Trophoblast cell (in vitro differentiated cells and primary cell): ENCODE results near the gene SIL1.

ENCODE experiments used
- DNase-seq, 2 donors: peaks; one replicate each; pipeline ENCODE4 v3.0.0-alpha.2; 2016
- H2AFZ ChIP-seq: 2 replicates; pipeline ENCODE4 v1.6.1; 2013; ENCODE audit warnings: low read length, moderate library complexity, mild to moderate bottlenecking; ENCODE audit not compliant: insufficient read depth, poor library complexity
- H2AK5ac ChIP-seq: 2 replicates; pipeline ENCODE4 v1.6.1; 2013; ENCODE audit warnings: mild to moderate bottlenecking, low read length
- H2BK120ac ChIP-seq: 2 replicates; pipeline ENCODE4 v1.6.1; 2013; ENCODE audit warnings: low read length, mild to moderate bottlenecking, moderate library complexity; ENCODE audit not compliant: insufficient read depth, poor library complexity
- H2BK12ac ChIP-seq: 2 replicates; pipeline ENCODE4 v1.6.1; 2013; ENCODE audit warnings: mild to moderate bottlenecking, low read length, moderate library complexity
- H2BK5ac ChIP-seq: 2 replicates; pipeline ENCODE4 v1.6.1; 2013; ENCODE audit warnings: low read length, low read depth, moderate library complexity, mild to moderate bottlenecking; ENCODE audit not compliant: poor library complexity
- H3K14ac ChIP-seq: 2 replicates; pipeline ENCODE4 v1.6.1; 2013; ENCODE audit warnings: mild to moderate bottlenecking, low read length
- H3K18ac ChIP-seq: 2 replicates; pipeline ENCODE4 v1.6.1; 2013; ENCODE audit warnings: mild to moderate bottlenecking, low read length
- H3K23ac ChIP-seq: 2 replicates; pipeline ENCODE4 v1.6.1; 2013; ENCODE audit warnings: low read length
- H3K27ac ChIP-seq: 2 replicates; pipeline ENCODE4 v1.5.1; 2013; ENCODE audit warnings: low read depth, mild to moderate bottlenecking, inconsistent platforms, low read length, moderate library complexity
- H3K27me3 ChIP-seq: 2 replicates; pipeline ENCODE4 v1.6.1; 2013; ENCODE audit warnings: inconsistent platforms, mild to moderate bottlenecking, low read length, moderate library complexity; ENCODE audit not compliant: insufficient read depth
- H3K36me3 ChIP-seq, 2 experiments: 1 replicate in 1 of 2; 2 replicates in 1 of 2; pipeline ENCODE4 v1.6.1; 2013; ENCODE audit warnings: low read length in 2 of 2, mild to moderate bottlenecking in 2 of 2, moderate library complexity in 1 of 2; ENCODE audit not compliant: insufficient read depth in 2 of 2, control insufficient read depth in 1 of 2
- H3K4ac ChIP-seq: 2 replicates; pipeline ENCODE4 v1.6.1; 2013; ENCODE audit warnings: low read depth, mild to moderate bottlenecking, low read length, moderate library complexity
- H3K4me1 ChIP-seq, 2 experiments: 1 replicate in 1 of 2; 2 replicates in 1 of 2; pipeline ENCODE4 v1.6.1; 2013; ENCODE audit warnings: low read length in 2 of 2, mild to moderate bottlenecking in 2 of 2, moderate library complexity in 1 of 2; ENCODE audit not compliant: insufficient read depth in 2 of 2, control insufficient read depth in 1 of 2
- H3K4me2 ChIP-seq: 2 replicates; pipeline ENCODE4 v1.6.1; 2013; ENCODE audit warnings: inconsistent platforms, mild to moderate bottlenecking, low read length, moderate library complexity
- H3K4me3 ChIP-seq: 2 replicates; pipeline ENCODE4 v1.5.1; 2013; ENCODE audit warnings: mild to moderate bottlenecking, low read depth, low read length, inconsistent platforms
- H3K79me1 ChIP-seq: one replicate; pipeline ENCODE4 v1.6.1; 2013; ENCODE audit warnings: low read length
- H3K79me2 ChIP-seq: 2 replicates; pipeline ENCODE4 v1.6.1; 2013; ENCODE audit warnings: low read length, mild to moderate bottlenecking; ENCODE audit not compliant: control insufficient read depth, insufficient read depth, poor library complexity
- H3K9ac ChIP-seq: 2 replicates; pipeline ENCODE4 v1.6.1; 2013; ENCODE audit warnings: mild to moderate bottlenecking, low read length
- H3K9me3 ChIP-seq: 2 replicates; pipeline ENCODE4 v1.6.1; 2013; ENCODE audit warnings: low read depth, mild to moderate bottlenecking, control low read depth, inconsistent platforms, low read length; ENCODE audit not compliant: insufficient read depth
- H4K12ac ChIP-seq: 2 replicates; pipeline ENCODE4 v1.6.1; 2013; ENCODE audit warnings: low read depth, mild to moderate bottlenecking, low read length, moderate library complexity
- H4K8ac ChIP-seq: 2 replicates; pipeline ENCODE4 v1.6.1; 2013; ENCODE audit warnings: low read depth, mild to moderate bottlenecking, low read length, moderate library complexity
- H4K91ac ChIP-seq: one replicate; pipeline ENCODE4 v1.6.1; 2013; ENCODE audit warnings: low read depth, mild to moderate bottlenecking, low read length, moderate library complexity
- WGBS: extraction: QIAGEN DNeasy Blood & Tissue Kit; methylation state at CpG from one replicate; pipeline ENCODE4 v1.1.7; 2013; ENCODE audit warnings: missing lambda C conversion rate; ENCODE audit not compliant: insufficient read length, insufficient coverage; ENCODE audit errors: extremely low coverage; 5-methylcytosine and 5-hydroxymethylcytosine counted together

SIL1 gene

GRCh38 chr5:138930371-138931097, 267.6 kb downstream of the SIL1 start:
- H3K4me1 ChIP-seq: no peaks in the 10 kb centered on the region
- H2BK12ac ChIP-seq: no peak overlapping the region
- no peak overlapping the region for H3K9ac ChIP-seq
- H4K8ac ChIP-seq: no peak overlapping the region
- no peak overlapping the region for H2BK120ac ChIP-seq
- H3K79me1 ChIP-seq: no peaks in the 10 kb centered on the region
- H4K12ac ChIP-seq: no peak overlapping the region
- no CpG with 5 or more reads among the region's 10 CpGs for WGBS
- no peak overlapping the region for H3K23ac ChIP-seq
- H2AK5ac ChIP-seq: no peak overlapping the region
- no peak overlapping the region for H3K14ac ChIP-seq
- no peak overlapping the region for H3K4me3 ChIP-seq
- no peak overlapping the region for H3K4me2 ChIP-seq
- H3K18ac ChIP-seq: no peak overlapping the region
- no peak overlapping the region for H3K4ac ChIP-seq
- H4K91ac ChIP-seq: no peak overlapping the region
- no peak overlapping the region for H2BK5ac ChIP-seq
- H3K9me3 ChIP-seq: peaks cover 1% of the 10 kb centered on the region
- H3K27me3 ChIP-seq: no peaks in the 10 kb centered on the region
- no peak overlapping the region for H3K27ac ChIP-seq
- peaks cover 67 to 83% of the 10 kb centered on the region in 2 experiments for H3K36me3 ChIP-seq
- no peaks in the 10 kb centered on the region for H3K79me2 ChIP-seq
- H2AFZ ChIP-seq: no peak overlapping the region
- no peak for DNase-seq

DNA sequence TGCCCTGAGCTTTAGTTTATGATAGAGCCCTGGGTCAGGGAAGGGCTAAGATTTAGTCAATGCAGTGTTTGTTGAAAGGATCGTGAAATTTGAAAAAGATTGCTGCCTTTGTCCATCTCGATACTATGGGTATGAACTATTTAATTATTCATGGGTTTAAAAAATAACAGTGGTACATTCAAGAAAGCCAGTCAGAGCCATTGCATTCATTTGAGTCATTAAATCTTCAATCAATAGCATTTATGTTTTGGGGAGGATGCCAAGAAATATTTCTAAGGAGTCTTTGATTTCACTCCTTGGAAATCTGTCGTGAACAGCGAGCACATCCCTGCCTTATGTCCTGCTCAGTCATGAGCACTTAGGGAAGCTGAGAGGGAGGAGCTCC, 268.6 kb downstream of the SIL1 start:
- Histone ChIP-seq H3K4ac (no peak overlapping the region), H3K36me3 (peaks cover 65 to 83% of the 10 kb centered on the region in 2 experiments), H3K14ac (no peak overlapping the region), H3K27ac (no peak overlapping the region), H4K91ac (no peak overlapping the region), H2AFZ (no peak overlapping the region), H3K23ac (no peak overlapping the region), H4K8ac (no peak overlapping the region), H4K12ac (no peak overlapping the region), H3K9me3 (peaks cover 2% of the 10 kb centered on the region), H2BK12ac (no peak overlapping the region), H3K4me2 (no peak overlapping the region), H3K4me3 (no peak overlapping the region), H2AK5ac (no peak overlapping the region), H3K4me1 (no peaks in the 10 kb centered on the region), H2BK120ac (no peak overlapping the region), H3K79me1 (no peaks in the 10 kb centered on the region), H2BK5ac (no peak overlapping the region), H3K18ac (no peak overlapping the region), H3K79me2 (no peaks in the 10 kb centered on the region), H3K27me3 (no peaks in the 10 kb centered on the region), H3K9ac (no peak overlapping the region)
- WGBS: no CpG with 5 or more reads among the region's 4 CpGs
- no peak for DNase-seq

DNA sequence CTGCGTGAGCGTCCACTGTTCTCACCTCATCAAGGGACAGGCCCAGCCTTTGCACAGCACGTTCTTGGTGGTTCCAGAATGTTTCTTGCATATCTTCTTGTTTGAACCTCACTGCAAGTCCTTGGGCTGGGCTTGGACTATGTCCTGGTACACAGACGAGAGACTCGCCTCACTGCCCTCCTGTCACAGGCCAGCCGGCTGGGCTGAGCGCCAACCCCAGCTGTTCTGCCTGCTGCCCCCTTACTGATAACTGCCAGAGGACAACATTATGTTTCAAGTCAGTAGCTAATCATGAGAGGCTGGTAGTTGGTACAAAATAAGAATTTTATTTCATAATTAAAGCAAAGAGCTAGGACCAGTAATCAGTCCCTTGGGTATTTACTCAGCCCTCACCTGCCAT, 270.2 kb downstream of the SIL1 start:
- peaks cover 2% of the 10 kb centered on the region for H3K9me3 ChIP-seq
- no peak overlapping the region for H4K12ac ChIP-seq
- H3K27me3 ChIP-seq: no peaks in the 10 kb centered on the region
- no peak overlapping the region for H2BK120ac ChIP-seq
- peaks cover 60 to 76% of the 10 kb centered on the region in 2 experiments for H3K36me3 ChIP-seq
- H3K4me1 ChIP-seq: no peaks in the 10 kb centered on the region
- no peak overlapping the region for H2AK5ac ChIP-seq
- no peak overlapping the region for H3K9ac ChIP-seq
- no peak overlapping the region for H3K4ac ChIP-seq
- no peak overlapping the region for H3K4me3 ChIP-seq
- H3K14ac ChIP-seq: no peak overlapping the region
- H4K8ac ChIP-seq: no peak overlapping the region
- H2BK5ac ChIP-seq: no peak overlapping the region
- no peak overlapping the region for H2AFZ ChIP-seq
- H2BK12ac ChIP-seq: no peak overlapping the region
- H3K27ac ChIP-seq: no peak overlapping the region
- no peaks in the 10 kb centered on the region for H3K79me1 ChIP-seq
- DNase-seq: no peak
- H3K18ac ChIP-seq: no peak overlapping the region
- no peak overlapping the region for H4K91ac ChIP-seq
- no peak overlapping the region for H3K23ac ChIP-seq
- no CpG with 5 or more reads among the region's 7 CpGs for WGBS
- no peaks in the 10 kb centered on the region for H3K79me2 ChIP-seq
- H3K4me2 ChIP-seq: no peak overlapping the region

DNA sequence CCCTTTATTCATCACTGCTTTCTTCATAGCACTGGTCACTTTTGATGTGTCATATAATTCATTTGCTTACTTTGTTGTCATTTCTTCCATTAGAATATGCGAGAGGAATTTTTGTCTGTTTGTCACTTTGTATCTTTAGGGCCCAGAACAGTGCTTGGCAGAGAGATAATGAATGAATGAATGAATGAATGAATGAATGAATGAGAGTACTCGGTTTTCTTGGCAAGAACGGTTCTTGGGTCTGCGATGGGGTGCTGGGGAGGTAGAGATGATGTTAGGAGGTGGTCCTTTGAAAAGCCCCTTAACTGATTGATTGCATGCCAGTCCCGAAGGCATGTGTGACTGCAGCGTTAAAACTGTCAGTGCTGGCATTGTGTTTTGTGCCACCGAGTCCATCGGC, 270.6 kb downstream of the SIL1 start:
- Histone ChIP-seq H3K79me2 (no peaks in the 10 kb centered on the region), H3K23ac (no peak overlapping the region), H3K27ac (no peak overlapping the region), H2BK12ac (no peak overlapping the region), H2BK5ac (no peak overlapping the region), H3K4me3 (no peak overlapping the region), H4K12ac (no peak overlapping the region), H3K36me3 (peaks cover 56 to 72% of the 10 kb centered on the region in 2 experiments), H3K4me2 (no peak overlapping the region), H3K18ac (no peak overlapping the region), H3K9ac (no peak overlapping the region), H4K91ac (no peak overlapping the region), H2AK5ac (no peak overlapping the region), H3K14ac (no peak overlapping the region), H4K8ac (no peak overlapping the region), H2BK120ac (no peak overlapping the region), H3K9me3 (peaks cover 2% of the 10 kb centered on the region), H3K4me1 (no peaks in the 10 kb centered on the region), H2AFZ (no peak overlapping the region), H3K27me3 (no peaks in the 10 kb centered on the region), H3K79me1 (no peaks in the 10 kb centered on the region), H3K4ac (no peak overlapping the region)
- WGBS: no CpG with 5 or more reads among the region's 8 CpGs
- no peak for DNase-seq
